RWPE2 (cell line): ENCODE results near the gene SSX2IP.
A peak's percentile ranks its signal among the peaks of the same experiment; 100 is the strongest.

Experiments used
- ATAC-seq: fragments of 200-7000 bp; cut with Tn5 transposase; 3 replicates; pipeline ENCODE4 v1.9.1; 2021; ENCODE audit warnings: low read depth
- DNase-seq: peaks from one replicate; pipeline ENCODE4 v3.0.0-alpha.2; 2020; ENCODE audit warnings: low spot score
- H3K27ac ChIP-seq: fragments of 450-650 bp; 2 replicates; pipeline ENCODE4 v1.5.1; 2017; ENCODE audit warnings: mild to moderate bottlenecking; ENCODE audit not compliant: poor library complexity, severe bottlenecking
- H3K27me3 ChIP-seq: fragments of 250-450 bp; sonication (Bioruptor Pico); 2 replicates; pipeline ENCODE4 v1.5.1; 2021; ENCODE audit warnings: mild to moderate bottlenecking, moderate library complexity; ENCODE audit not compliant: insufficient read depth, poor library complexity, severe bottlenecking
- H3K36me3 ChIP-seq: fragments of 250-450 bp; sonication (Bioruptor Pico); 2 replicates; pipeline ENCODE4 v1.5.1; 2020; ENCODE audit warnings: low read depth, mild to moderate bottlenecking, moderate library complexity
- H3K4me1 ChIP-seq: fragments of 250-450 bp; sonication (Bioruptor Pico); 2 replicates; pipeline ENCODE4 v1.5.1; 2021; ENCODE audit warnings: mild to moderate bottlenecking, moderate library complexity; ENCODE audit not compliant: insufficient read depth, poor library complexity, severe bottlenecking
- H3K4me3 ChIP-seq: fragments of 250-450 bp; sonication (Bioruptor Pico); 2 replicates; pipeline ENCODE4 v1.5.1; 2021; ENCODE audit warnings: mild to moderate bottlenecking, moderate library complexity; ENCODE audit not compliant: severe bottlenecking
- H3K9me3 ChIP-seq: fragments of 250-450 bp; sonication (Bioruptor Pico); 2 replicates; pipeline ENCODE4 v1.5.1; 2021; ENCODE audit warnings: mild to moderate bottlenecking, moderate library complexity; ENCODE audit not compliant: severe bottlenecking
- TF ChIP-seq, protein P1 (sequence below): fragments of 450-650 bp; IDR thresholded peaks from one replicate; pipeline ENCODE4 v1.5.1; 2017; ENCODE audit warnings: mild to moderate bottlenecking, moderate library complexity; ENCODE audit not compliant: poor library complexity, severe bottlenecking

SSX2IP gene

DNA sequence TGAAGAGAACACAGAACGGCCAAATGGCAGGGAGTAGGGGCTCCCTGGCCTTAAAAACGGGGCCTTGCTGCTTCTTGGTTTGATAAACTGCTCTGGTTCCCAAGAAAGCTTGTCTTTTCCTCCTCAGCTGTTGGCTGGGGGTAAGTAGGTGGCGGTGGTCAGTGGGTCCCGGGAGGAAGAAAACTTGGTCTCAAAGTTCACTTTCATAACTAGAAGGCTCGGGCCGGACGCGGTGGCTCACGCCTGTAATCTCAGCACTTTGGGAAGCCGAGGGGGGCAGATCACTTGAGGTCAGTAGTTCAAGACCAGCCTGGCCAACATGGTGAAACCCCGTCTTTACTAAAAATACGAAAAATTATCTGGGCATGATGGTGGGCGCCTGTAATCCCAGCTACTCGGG, 68.7 kb downstream of the SSX2IP start:
- TF ChIP-seq, protein P1, sequence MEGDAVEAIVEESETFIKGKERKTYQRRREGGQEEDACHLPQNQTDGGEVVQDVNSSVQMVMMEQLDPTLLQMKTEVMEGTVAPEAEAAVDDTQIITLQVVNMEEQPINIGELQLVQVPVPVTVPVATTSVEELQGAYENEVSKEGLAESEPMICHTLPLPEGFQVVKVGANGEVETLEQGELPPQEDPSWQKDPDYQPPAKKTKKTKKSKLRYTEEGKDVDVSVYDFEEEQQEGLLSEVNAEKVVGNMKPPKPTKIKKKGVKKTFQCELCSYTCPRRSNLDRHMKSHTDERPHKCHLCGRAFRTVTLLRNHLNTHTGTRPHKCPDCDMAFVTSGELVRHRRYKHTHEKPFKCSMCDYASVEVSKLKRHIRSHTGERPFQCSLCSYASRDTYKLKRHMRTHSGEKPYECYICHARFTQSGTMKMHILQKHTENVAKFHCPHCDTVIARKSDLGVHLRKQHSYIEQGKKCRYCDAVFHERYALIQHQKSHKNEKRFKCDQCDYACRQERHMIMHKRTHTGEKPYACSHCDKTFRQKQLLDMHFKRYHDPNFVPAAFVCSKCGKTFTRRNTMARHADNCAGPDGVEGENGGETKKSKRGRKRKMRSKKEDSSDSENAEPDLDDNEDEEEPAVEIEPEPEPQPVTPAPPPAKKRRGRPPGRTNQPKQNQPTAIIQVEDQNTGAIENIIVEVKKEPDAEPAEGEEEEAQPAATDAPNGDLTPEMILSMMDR = no peak
- no peaks in the 10 kb centered on the region for H3K9me3 ChIP-seq
- ATAC-seq (no peak), DNase-seq (no peak)
- peaks cover 12% of the 10 kb centered on the region for H3K4me1 ChIP-seq
- H3K36me3 ChIP-seq = no peaks in the 10 kb centered on the region
- no peak overlapping the region for H3K4me3 ChIP-seq
- H3K27ac ChIP-seq = no peak overlapping the region
- no peaks in the 10 kb centered on the region for H3K27me3 ChIP-seq

- DNase-seq (peak; percentile 56), ATAC-seq (peak; percentile 85)
- Histone ChIP-seq H3K27ac (peak overlapping the region; percentile 74), H3K4me3 (peak overlapping the region; percentile 57), H3K36me3 (no peaks in the 10 kb centered on the region), H3K9me3 (no peaks in the 10 kb centered on the region), H3K27me3 (no peaks in the 10 kb centered on the region), H3K4me1 (peaks cover 12% of the 10 kb centered on the region)
- TF ChIP-seq, protein P1 = peak; percentile 99
Measured at GRCh38 chr1:84620720-84621313, 69.4 kb downstream of the SSX2IP start.

DNA sequence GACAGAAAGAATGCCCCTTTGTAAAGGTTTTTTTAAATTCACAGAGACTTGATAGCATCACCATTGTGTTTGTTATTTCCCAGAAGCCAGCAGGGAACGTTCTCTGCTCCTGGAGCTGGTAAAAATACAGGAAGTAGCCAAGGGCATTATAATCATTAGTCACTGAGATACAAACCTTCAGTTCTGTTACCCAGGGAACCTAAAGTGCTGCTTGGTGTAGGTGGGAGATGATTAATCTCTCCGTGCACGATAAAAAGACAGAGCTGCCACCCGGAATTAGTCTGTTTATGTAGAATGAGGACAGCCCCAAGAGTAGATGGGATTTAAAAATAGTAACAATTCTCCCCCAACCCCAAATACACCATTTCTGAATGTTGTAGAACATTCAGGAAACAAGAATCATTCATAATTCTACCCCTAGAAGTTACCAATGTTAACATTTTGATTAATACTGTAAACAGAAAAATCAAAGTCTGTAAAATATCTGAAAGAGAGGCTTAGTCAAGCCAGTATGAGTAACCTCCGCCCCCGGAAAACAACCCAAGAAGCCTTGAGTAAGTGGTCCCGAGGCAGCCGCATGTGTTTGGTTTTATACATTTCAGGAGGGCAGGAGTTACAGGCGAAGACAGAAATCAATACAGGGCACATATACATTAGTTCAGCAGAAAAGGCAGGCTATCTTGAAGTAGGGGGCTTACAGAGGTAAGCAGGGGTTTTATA, 70.7 kb downstream of the SSX2IP start:
- DNase-seq = no peak
- Histone ChIP-seq H3K9me3 (no peaks in the 10 kb centered on the region), H3K4me1 (peaks cover 12% of the 10 kb centered on the region), H3K27ac (peak overlapping the region; percentile 74), H3K27me3 (no peaks in the 10 kb centered on the region), H3K4me3 (no peak overlapping the region), H3K36me3 (no peaks in the 10 kb centered on the region)
- TF ChIP-seq, protein P1 = no peak
- ATAC-seq = peak; percentile 81

DNA sequence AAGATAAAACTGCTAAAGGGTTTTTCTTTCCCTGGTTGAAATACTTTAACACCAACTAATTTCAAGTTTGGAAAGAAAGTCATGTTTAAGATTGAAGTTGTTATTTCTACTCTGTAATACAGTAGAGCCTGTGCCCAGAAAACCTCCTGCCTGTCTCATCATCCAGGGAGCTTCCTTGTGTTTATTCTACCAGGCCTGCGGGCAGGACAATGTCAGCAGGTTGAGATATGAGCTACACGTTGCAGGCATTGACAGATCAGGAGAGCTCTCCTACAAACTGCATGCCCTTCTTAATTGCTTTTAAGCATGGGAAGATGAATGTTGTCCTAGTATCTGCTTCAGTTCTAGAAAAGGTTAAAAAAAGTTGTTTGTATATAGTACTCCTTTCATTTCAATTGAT, 72.9 kb downstream of the SSX2IP start:
- Histone ChIP-seq H3K36me3 (no peaks in the 10 kb centered on the region), H3K9me3 (no peaks in the 10 kb centered on the region), H3K4me1 (peaks cover 12% of the 10 kb centered on the region), H3K27ac (no peak overlapping the region), H3K4me3 (no peak overlapping the region), H3K27me3 (no peaks in the 10 kb centered on the region)
- ATAC-seq = no peak
- TF ChIP-seq, protein P1 = no peak
- no peak for DNase-seq

- Histone ChIP-seq H3K27me3 (no peaks in the 10 kb centered on the region), H3K27ac (no peak overlapping the region), H3K4me1 (peaks cover 12% of the 10 kb centered on the region), H3K9me3 (no peaks in the 10 kb centered on the region), H3K4me3 (no peak overlapping the region), H3K36me3 (no peaks in the 10 kb centered on the region)
- TF ChIP-seq, protein P1 = no peak
- ATAC-seq (no peak), DNase-seq (no peak)
Measured at GRCh38 chr1:84615790-84616189, 74.5 kb downstream of the SSX2IP start.
